K562 (cell line): ENCODE measurements around the gene CD300LB. TPM values are rescaled to one million over a fixed set of nuclear protein-coding genes. Genes with fewer than 3 reads are reported as not detected.

Experiments
- ATAC-seq: fragments of 200-7000 bp; cut with Tn5 transposase; 3 replicates; pipeline ENCODE4 v1.9.1; 2020; ENCODE audit warnings: moderate library complexity
- BruUV-seq: library from RNA; stranded (reverse); fragments of 400-500 nt; replicated peaks from 2 replicates; lab custom pipeline; 2021; lab: Mats Ljungman, UMichigan
- CTCF ChIA-PET: fragments of 300-600 bp; formaldehyde crosslinking; extraction: SDS; loops from one replicate; lab custom pipeline; 2021; ENCODE audit warnings: low intra/inter-chr PET ratio; lab: Yijun Ruan, JAX
- POLR2A ChIA-PET: fragments of 300-600, 350-650 bp; sonication (Branson Sonifier 250); formaldehyde crosslinking; extraction: SDS; loops from one replicate; lab custom pipeline; 2021; ENCODE audit warnings: antibody characterized with exemption, inconsistent platforms; lab: Yijun Ruan, JAX
- DNase-seq, 4 experiments: peaks; one replicate each; pipeline versions ENCODE4 v3.0.0 to v3.0.0-alpha.2; 2011 to 2018; ENCODE audit warnings: low spot score in 3 of 4, mixed read lengths in 3 of 4; ENCODE audit errors: extremely low read depth in 1 of 4
- FAIRE-seq: peaks from 2 replicates; lab custom pipeline; 2011; peaks lifted over from hg19 to GRCh38; lab: Jason Lieb, UNC
- H2AFZ ChIP-seq: 2 replicates; pipeline ENCODE4 v1.6.0; 2011; ENCODE audit warnings: low read depth, low read length, control low read depth, inconsistent platforms
- H3K27ac ChIP-seq: fragments of 200-600 bp; 3 replicates; pipeline ENCODE4 v1.8.0; 2011; ENCODE audit warnings: low read depth, mild to moderate bottlenecking, control low read depth, inconsistent platforms, low read length, moderate library complexity, mixed read lengths; ENCODE audit errors: extremely low read depth
- H3K27me3 ChIP-seq, 2 experiments: fragments of 300-600 bp in 1 of 2; 2 replicates in 1 of 2; 3 replicates in 1 of 2; pipeline versions ENCODE4 v1.6.0 to v1.8.0; 2011; ENCODE audit warnings: inconsistent platforms in 2 of 2, low read length in 2 of 2, mild to moderate bottlenecking in 1 of 2, mixed read lengths in 1 of 2, moderate library complexity in 1 of 2; ENCODE audit not compliant: control insufficient read depth in 2 of 2, insufficient read depth in 2 of 2
- H3K36me3 ChIP-seq: fragments of 300-600 bp; 3 replicates; pipeline ENCODE4 v1.8.0; 2011; ENCODE audit warnings: mild to moderate bottlenecking, low read length, inconsistent platforms; ENCODE audit not compliant: control insufficient read depth, insufficient read depth
- H3K4me1 ChIP-seq, 2 experiments: fragments of 200-600 bp in 1 of 2; replicated peaks in 1 of 2; 2 replicates in 1 of 2; 3 replicates in 1 of 2; pipeline versions ENCODE4 v1.5.1 to v1.8.0; 2011; ENCODE audit warnings: inconsistent platforms in 2 of 2, low read length in 2 of 2, mild to moderate bottlenecking in 1 of 2, mixed read lengths in 1 of 2, moderate library complexity in 1 of 2; ENCODE audit not compliant: control insufficient read depth in 2 of 2, insufficient read depth in 2 of 2
- H3K4me2 ChIP-seq: 2 replicates; pipeline ENCODE4 v1.6.1; 2011; ENCODE audit warnings: low read length, control low read depth, inconsistent platforms, mixed read lengths; ENCODE audit not compliant: insufficient read depth
- H3K4me3 ChIP-seq: fragments of 200-600 bp; sonication (generic), shearing (Covaris generic); 2 replicates; pipeline ENCODE4 v1.5.1; 2016; ENCODE audit warnings: control low read depth, inconsistent platforms
- H3K79me2 ChIP-seq: fragments of 200-600 bp; 3 replicates; pipeline ENCODE4 v1.8.0; 2011; ENCODE audit warnings: low read length, inconsistent platforms; ENCODE audit not compliant: control insufficient read depth, insufficient read depth
- H3K9ac ChIP-seq, 2 experiments: 2 replicates each; pipeline versions ENCODE4 v1.6.0 to v1.6.1; 2011; ENCODE audit warnings: low read depth in 2 of 2, low read length in 2 of 2, control low read depth in 1 of 2, inconsistent platforms in 1 of 2, mild to moderate bottlenecking in 1 of 2, mixed read lengths in 1 of 2; ENCODE audit not compliant: insufficient read depth in 1 of 2
- H3K9me1 ChIP-seq: one replicate; pipeline ENCODE4 v1.6.0; 2011; ENCODE audit warnings: inconsistent platforms, mild to moderate bottlenecking, low read length, moderate library complexity; ENCODE audit not compliant: control insufficient read depth, insufficient read depth
- H3K9me3 ChIP-seq: replicated peaks from 2 replicates; pipeline ENCODE4 v1.5.1; 2011; ENCODE audit warnings: low read depth, low read length, inconsistent platforms; ENCODE audit not compliant: control insufficient read depth, insufficient read depth
- H4K20me1 ChIP-seq: replicated peaks from 2 replicates; pipeline ENCODE4 v1.6.1; 2011; ENCODE audit warnings: low read length, inconsistent platforms, mixed read lengths; ENCODE audit not compliant: control insufficient read depth, insufficient read depth
- BRCA1 ChIP-seq, 2 experiments: fragments of 450-650 bp in 1 of 2; sonication (generic) in 1 of 2; formaldehyde crosslinking in 1 of 2; IDR thresholded peaks; 2 replicates each; pipeline versions ENCODE4 v1.5.0 to v1.6.1; 2017 to 2020; ENCODE audit warnings: mild to moderate bottlenecking in 1 of 2, missing genetic modification reagents in 1 of 2
- FOXJ2 ChIP-seq: fragments of 200-800 bp; sonication (Bioruptor generic); IDR thresholded peaks from 2 replicates; pipeline ENCODE4 v1.6.1; 2016; ENCODE audit warnings: missing genetic modification characterization, missing compliant biosample characterization
- MITF ChIP-seq: IDR thresholded peaks from 2 replicates; pipeline ENCODE4 v1.6.1; 2014; ENCODE audit warnings: antibody characterized with exemption
- ZNF133 ChIP-seq: fragments of 250-450 bp; sonication (Bioruptor Pico); IDR thresholded peaks from 2 replicates; pipeline ENCODE4 v1.4.0; 2020; ENCODE audit warnings: mild to moderate bottlenecking
- ZNF655 ChIP-seq: fragments of 250-450 bp; sonication (Bioruptor Pico); IDR thresholded peaks from 2 replicates; pipeline ENCODE4 v1.5.0; 2021
- whole genome bisulfite sequencing: fragments of 100-300 bp; shearing (Covaris generic); methylation state at CpG from one replicate; pipeline ENCODE4 v1.1.6; 2016; ENCODE audit warnings: low coverage, mixed read lengths; ENCODE audit not compliant: insufficient coverage; ENCODE audit errors: missing lambda C conversion rate; 5-methylcytosine and 5-hydroxymethylcytosine counted together
- in situ Hi-C: fragments of 300-500 bp; cut with MboI; formaldehyde crosslinking; loops from 4 replicates; pipeline ENCODE4 v1.15.0; 2018; ENCODE audit warnings: inconsistent platforms, mixed read lengths
- intact Hi-C: fragments of 100-400 bp; cut with micrococcal nuclease; formaldehyde crosslinking; loops from 2 replicates; pipeline ENCODE4 v1.14.2; 2022
- polyA plus RNA-seq, 8 experiments: library from polyadenylated mRNA; depleted of rRNA in 4 of 8; stranded (reverse) in 5 of 8; unstranded in 3 of 8; fragments of >200 nt; fragmentation: Nextera tagmentation in 2 of 8; fragmentation: Illumina TruSeq in 1 of 8; extraction: Ambion mirVana in 2 of 8; extraction: Trizol in 1 of 8; gene quantifications; 2 replicates each; pipeline versions ENCODE4 v1.2.1 to v1.2.3, GENCODE V29; 2011 to 2014; ENCODE audit warnings: inconsistent platforms in 1 of 8, missing spikeins in 1 of 8
- total RNA-seq, 7 experiments: library from RNA; depleted of rRNA in 6 of 7; stranded (reverse); fragments of >200 nt in 6 of 7; fragmentation: Illumina TruSeq in 2 of 7; extraction: Trizol in 2 of 7; gene quantifications; 2 replicates each; pipeline versions ENCODE4 v1.2.1 to v1.2.3, GENCODE V29; 2011 to 2021; ENCODE audit warnings: low replicate concordance in 1 of 7

Gene CD300LB
- total and polyA plus RNA-seq, 9 of the 15 experiments (the other 6 are each of a cell fraction or from before 2014, with no cell fraction given): not detected

DNA sequence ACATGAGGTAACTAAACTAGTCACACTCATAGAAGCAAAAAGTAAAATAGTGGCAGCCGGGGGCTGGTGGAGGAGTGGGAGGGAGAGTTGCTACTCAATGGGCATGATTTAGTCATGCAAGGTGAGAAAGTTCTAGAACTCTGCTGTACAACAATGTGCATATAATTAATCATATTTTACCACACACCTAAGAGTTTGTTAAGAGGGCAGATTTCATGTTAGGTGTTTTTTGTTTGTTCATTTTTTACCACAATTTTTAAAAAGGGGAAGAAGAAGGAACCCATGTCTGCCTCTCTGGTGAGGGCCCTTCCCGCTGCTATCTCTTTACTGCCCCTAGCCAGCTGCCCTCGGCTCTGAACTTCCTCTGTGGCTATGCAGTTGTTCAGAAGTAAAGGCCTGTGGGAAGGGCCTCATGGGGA is 11.2 kb downstream of the CD300LB start:
- in situ Hi-C loops (no loop called here), intact Hi-C loops (no loop called here)
- no peaks in the 10 kb centered on the region for H3K9me1 ChIP-seq
- TF ChIP-seq ZNF655 (CRISPR knock-in tag): no peak
- TF ChIP-seq MITF: no peak
- no peak for TF ChIP-seq BRCA1 (IDR thresholded peaks at IDR 0.05)
- TF ChIP-seq BRCA1 (CRISPR knock-in tag; IDR thresholded peaks at IDR 0.05): no peak
- TF ChIP-seq FOXJ2 (tag): no peak
- no peak for TF ChIP-seq ZNF133 (CRISPR knock-in tag)
- H3K79me2 ChIP-seq: no peaks in the 10 kb centered on the region
- no peaks in the 10 kb centered on the region for H3K9me3 ChIP-seq
- no peak overlapping the region for H3K4me3 ChIP-seq
- FAIRE-seq (no peak), ATAC-seq (no peak), DNase-seq (no peak)
- H2AFZ ChIP-seq: no peak overlapping the region
- BruUV-seq: no TSS peak
- WGBS: 0% methylated on average over 3 of the region's 3 CpGs
- POLR2A ChIA-PET: no interaction called here
- peaks cover 11 to 36% of the 10 kb centered on the region in 2 experiments; a peak in 3 of 5 replicates for H3K27me3 ChIP-seq
- no peak overlapping the region for H3K27ac ChIP-seq
- no peaks in the 10 kb centered on the region for H3K36me3 ChIP-seq
- no peak overlapping the region for H3K4me2 ChIP-seq
- CTCF ChIA-PET: no interaction called here
- no peaks in the 10 kb centered on the region for H3K4me1 ChIP-seq
- no peaks in the 10 kb centered on the region for H4K20me1 ChIP-seq
- H3K9ac ChIP-seq: no peak overlapping the region
